H9 (cell line): ENCODE measurements around the gene BCL7B. TPM values are rescaled to one million over a fixed set of nuclear protein-coding genes. Genes with fewer than 3 reads are reported as not detected.

ENCODE experiments used
- DNase-seq: peaks from one replicate; pipeline ENCODE4 v3.0.0-alpha.2; 2017
- H2AFZ ChIP-seq: one replicate; pipeline ENCODE4 v1.6.1; 2013; ENCODE audit warnings: mild to moderate bottlenecking, low read length, control low read depth, moderate library complexity
- H2AK5ac ChIP-seq: 2 replicates; pipeline ENCODE4 v1.6.1; 2013; ENCODE audit warnings: low read length, control low read depth, mixed read lengths; ENCODE audit not compliant: insufficient read length
- H2BK120ac ChIP-seq: one replicate; pipeline ENCODE4 v1.6.1; 2013; ENCODE audit warnings: low read depth, mild to moderate bottlenecking, low read length, control low read depth, inconsistent platforms; ENCODE audit not compliant: poor library complexity, severe bottlenecking
- H2BK12ac ChIP-seq: 2 replicates; pipeline ENCODE4 v1.6.1; 2013; ENCODE audit warnings: low read length, control low read depth, mixed read lengths, low read depth; ENCODE audit not compliant: insufficient read length
- H2BK15ac ChIP-seq: 2 replicates; pipeline ENCODE4 v1.6.1; 2013; ENCODE audit warnings: low read depth, low read length, control low read depth
- H2BK20ac ChIP-seq: one replicate; pipeline ENCODE4 v1.6.1; 2013; ENCODE audit warnings: low read depth, mild to moderate bottlenecking, low read length, control low read depth, inconsistent platforms; ENCODE audit not compliant: poor library complexity, severe bottlenecking
- H2BK5ac ChIP-seq: 2 replicates; pipeline ENCODE4 v1.6.1; 2013; ENCODE audit warnings: low read length, control low read depth, mixed read lengths; ENCODE audit not compliant: insufficient read length
- H3K14ac ChIP-seq: 2 replicates; pipeline ENCODE4 v1.6.1; 2013; ENCODE audit warnings: low read length, control low read depth; ENCODE audit not compliant: insufficient read depth
- H3K18ac ChIP-seq: 2 replicates; pipeline ENCODE4 v1.6.1; 2013; ENCODE audit warnings: low read depth, mild to moderate bottlenecking, mixed read lengths, low read length, control low read depth; ENCODE audit not compliant: insufficient read length
- H3K23ac ChIP-seq: 2 replicates; pipeline ENCODE4 v1.6.1; 2013; ENCODE audit warnings: low read length, control low read depth, mixed read lengths, low read depth; ENCODE audit not compliant: insufficient read length
- H3K23me2 ChIP-seq: 2 replicates; pipeline ENCODE4 v1.6.1; 2013; ENCODE audit warnings: low read depth, mild to moderate bottlenecking, mixed read lengths, low read length, control low read depth; ENCODE audit not compliant: insufficient read length, poor library complexity, severe bottlenecking
- H3K27ac ChIP-seq: 2 replicates; pipeline ENCODE4 v1.5.1; 2013; ENCODE audit warnings: low read length, control low read depth, mixed read lengths, low read depth; ENCODE audit not compliant: insufficient read length
- H3K27me3 ChIP-seq: 2 replicates; pipeline ENCODE4 v1.6.1; 2013; ENCODE audit warnings: low read length, control low read depth, inconsistent platforms; ENCODE audit not compliant: insufficient read depth
- H3K4ac ChIP-seq: 2 replicates; pipeline ENCODE4 v1.6.1; 2013; ENCODE audit warnings: low read depth, mild to moderate bottlenecking, control low read depth, inconsistent platforms, low read length, moderate library complexity
- H3K4me1 ChIP-seq: 2 replicates; pipeline ENCODE4 v1.6.1; 2013; ENCODE audit warnings: low read length, control low read depth, inconsistent platforms; ENCODE audit not compliant: insufficient read depth
- H3K4me2 ChIP-seq: 2 replicates; pipeline ENCODE4 v1.6.1; 2013; ENCODE audit warnings: low read length, control low read depth, mixed read lengths; ENCODE audit not compliant: insufficient read length, insufficient read depth
- H3K56ac ChIP-seq: 2 replicates; pipeline ENCODE4 v1.6.1; 2013; ENCODE audit warnings: low read depth, mild to moderate bottlenecking, mixed read lengths, low read length, control low read depth; ENCODE audit not compliant: insufficient read length
- H3K79me1 ChIP-seq: 2 replicates; pipeline ENCODE4 v1.6.1; 2013; ENCODE audit warnings: low read depth, mild to moderate bottlenecking, moderate library complexity, low read length, control low read depth, inconsistent platforms; ENCODE audit not compliant: insufficient read depth, poor library complexity, severe bottlenecking
- H3K79me2 ChIP-seq: 2 replicates; pipeline ENCODE4 v1.6.1; 2013; ENCODE audit warnings: low read length, control low read depth, inconsistent platforms; ENCODE audit not compliant: insufficient read depth
- H3K9ac ChIP-seq: 2 replicates; pipeline ENCODE4 v1.6.1; 2013; ENCODE audit warnings: low read length, control low read depth, mixed read lengths; ENCODE audit not compliant: insufficient read length; ENCODE audit errors: extremely low read depth
- H3K9me3 ChIP-seq: one replicate; pipeline ENCODE4 v1.6.1; 2013; ENCODE audit warnings: low read depth, low read length, inconsistent platforms; ENCODE audit not compliant: control insufficient read depth
- H3T11ph ChIP-seq: one replicate; pipeline ENCODE4 v1.6.1; 2013; ENCODE audit warnings: mild to moderate bottlenecking, low read length, control low read depth, inconsistent platforms
- H4K20me1 ChIP-seq: one replicate; pipeline ENCODE4 v1.6.1; 2013; ENCODE audit not compliant: control insufficient read depth, insufficient read length, insufficient read depth
- H4K5ac ChIP-seq: 2 replicates; pipeline ENCODE4 v1.6.1; 2013; ENCODE audit warnings: low read depth, mild to moderate bottlenecking, mixed read lengths, low read length, control low read depth; ENCODE audit not compliant: insufficient read length
- H4K8ac ChIP-seq: replicated peaks from 2 replicates; pipeline ENCODE4 v1.6.1; 2013; ENCODE audit warnings: low read length, control low read depth, mixed read lengths, low read depth; ENCODE audit not compliant: insufficient read length
- H4K91ac ChIP-seq: 2 replicates; pipeline ENCODE4 v1.6.1; 2013; ENCODE audit warnings: low read depth, mild to moderate bottlenecking, moderate library complexity, mixed read lengths, low read length, control low read depth; ENCODE audit not compliant: insufficient read length
- H3K27ac Mint-ChIP-seq, 3 experiments: 2 replicates in 2 of 3; 3 replicates in 1 of 3; pipeline ENCODE4 v1.8.0; 2020 to 2021; ENCODE audit warnings: mixed read lengths in 3 of 3, mild to moderate bottlenecking in 1 of 3, moderate library complexity in 1 of 3
- H3K27me3 Mint-ChIP-seq: 2 replicates; pipeline ENCODE4 v1.8.0; 2021; ENCODE audit warnings: low read depth, mild to moderate bottlenecking, moderate library complexity, mixed read lengths
- H3K36me3 Mint-ChIP-seq, 3 experiments: 2 replicates in 2 of 3; 3 replicates in 1 of 3; pipeline ENCODE4 v1.8.0; 2020 to 2021; ENCODE audit warnings: low read depth in 3 of 3, mixed read lengths in 3 of 3; ENCODE audit not compliant: insufficient read depth in 1 of 3
- H3K4me1 Mint-ChIP-seq, 2 experiments: 2 replicates each; pipeline ENCODE4 v1.8.0; 2020; ENCODE audit warnings: mixed read lengths in 2 of 2
- H3K4me3 Mint-ChIP-seq, 2 experiments: 2 replicates in 1 of 2; 3 replicates in 1 of 2; pipeline ENCODE4 v1.8.0; 2020 to 2021; ENCODE audit warnings: mild to moderate bottlenecking in 2 of 2, mixed read lengths in 2 of 2, moderate library complexity in 1 of 2
- H3K9me3 Mint-ChIP-seq, 2 experiments: 2 replicates in 1 of 2; 3 replicates in 1 of 2; pipeline ENCODE4 v1.8.0; 2020; ENCODE audit warnings: mild to moderate bottlenecking in 2 of 2, mixed read lengths in 2 of 2, moderate library complexity in 1 of 2
- WGBS: extraction: QIAGEN DNeasy Blood & Tissue Kit; methylation state at CpG from one replicate; pipeline ENCODE4 v1.1.7; 2013; ENCODE audit warnings: missing lambda C conversion rate, low lambda C conversion rate, mixed read lengths; ENCODE audit not compliant: insufficient read length; ENCODE audit errors: extremely low coverage; 5-methylcytosine and 5-hydroxymethylcytosine counted together
- total RNA-seq: library from RNA; stranded (reverse); gene quantifications from 2 replicates; pipeline ENCODE4 v1.2.1, GENCODE V29; 2021
- TF ChIP-seq, protein P1 (sequence below): fragments of 200-600 bp; sonication (generic); conservative IDR thresholded peaks from 3 replicates; pipeline ENCODE4 v1.8.0; 2021; ENCODE audit warnings: antibody characterized with exemption, mild to moderate bottlenecking

BCL7B gene
- total RNA-seq, 1 experiment from 2014 or later, result 48.9 TPM

GRCh38 chr7:73515178-73515577 lies 42.3 kb downstream of the BCL7B start:
- Histone ChIP-seq H3K4me1 (no peaks in the 10 kb centered on the region), H3K4me2 (no peak overlapping the region), H3K27me3 (no peaks in the 10 kb centered on the region), H3K4ac (no peak overlapping the region), H3K9ac (no peak overlapping the region), H3K9me3 (no peaks in the 10 kb centered on the region), H2BK12ac (no peak overlapping the region), H3K23me2 (peaks cover 4% of the 10 kb centered on the region), H4K91ac (no peak overlapping the region), H2BK5ac (no peak overlapping the region), H2AK5ac (no peak overlapping the region), H2AFZ (no peak overlapping the region), H3K56ac (no peak overlapping the region), H3T11ph (no peak overlapping the region), H4K5ac (no peak overlapping the region), H2BK15ac (no peak overlapping the region), H3K23ac (no peak overlapping the region), H3K79me1 (peaks cover 20% of the 10 kb centered on the region), H4K20me1 (no peaks in the 10 kb centered on the region), H4K8ac (no peak overlapping the region), H3K14ac (no peak overlapping the region), H2BK20ac (no peak overlapping the region), H2BK120ac (no peak overlapping the region), H3K79me2 (peaks cover 65% of the 10 kb centered on the region), H3K27ac (no peak overlapping the region), H3K18ac (no peak overlapping the region)
- Mint-ChIP-seq H3K4me1 (peaks cover 16 to 18% of the 10 kb centered on the region in 2 experiments), H3K4me3 (no peak overlapping the region), H3K27me3 (no peaks in the 10 kb centered on the region), H3K27ac (peak overlapping the region in 1 of 3 experiments; percentile 46; a peak in 2 of 7 replicates), H3K9me3 (no peaks in the 10 kb centered on the region; a peak in 1 of 5 replicates), H3K36me3 (peaks cover 40 to 83% (median 78%) of the 10 kb centered on the region in 3 experiments; a peak in 6 of 7 replicates)
- WGBS, result no CpG with 5 or more reads among the region's 3 CpGs
- TF ChIP-seq, protein P1, sequence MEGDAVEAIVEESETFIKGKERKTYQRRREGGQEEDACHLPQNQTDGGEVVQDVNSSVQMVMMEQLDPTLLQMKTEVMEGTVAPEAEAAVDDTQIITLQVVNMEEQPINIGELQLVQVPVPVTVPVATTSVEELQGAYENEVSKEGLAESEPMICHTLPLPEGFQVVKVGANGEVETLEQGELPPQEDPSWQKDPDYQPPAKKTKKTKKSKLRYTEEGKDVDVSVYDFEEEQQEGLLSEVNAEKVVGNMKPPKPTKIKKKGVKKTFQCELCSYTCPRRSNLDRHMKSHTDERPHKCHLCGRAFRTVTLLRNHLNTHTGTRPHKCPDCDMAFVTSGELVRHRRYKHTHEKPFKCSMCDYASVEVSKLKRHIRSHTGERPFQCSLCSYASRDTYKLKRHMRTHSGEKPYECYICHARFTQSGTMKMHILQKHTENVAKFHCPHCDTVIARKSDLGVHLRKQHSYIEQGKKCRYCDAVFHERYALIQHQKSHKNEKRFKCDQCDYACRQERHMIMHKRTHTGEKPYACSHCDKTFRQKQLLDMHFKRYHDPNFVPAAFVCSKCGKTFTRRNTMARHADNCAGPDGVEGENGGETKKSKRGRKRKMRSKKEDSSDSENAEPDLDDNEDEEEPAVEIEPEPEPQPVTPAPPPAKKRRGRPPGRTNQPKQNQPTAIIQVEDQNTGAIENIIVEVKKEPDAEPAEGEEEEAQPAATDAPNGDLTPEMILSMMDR, result no peak
- DNase-seq, result no peak
